ENCODE measurements around the gene C2CD4D.

The C2CD4D gene

DNA sequence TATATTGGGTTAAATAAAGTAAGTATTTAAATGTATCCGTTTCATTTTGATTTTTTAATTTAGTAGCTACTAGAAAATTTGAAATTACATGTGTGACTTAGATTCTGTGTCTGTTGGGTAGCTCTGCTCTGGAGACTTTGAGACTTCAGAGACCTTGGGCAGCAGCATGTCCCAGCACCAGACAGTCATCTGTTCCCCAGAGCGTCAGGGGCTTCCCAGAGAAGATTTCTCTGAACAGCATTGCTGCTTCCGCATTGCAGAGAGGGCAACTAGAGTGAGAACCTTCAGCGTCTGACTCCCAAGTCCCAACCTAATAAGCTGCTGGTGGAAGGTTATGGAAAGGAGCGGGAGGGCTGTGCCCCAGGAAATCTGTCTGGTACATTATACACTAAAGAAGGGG, 41.0 kb downstream of the C2CD4D start:
- Histone ChIP-seq H3K36me3 (ENCODE audit: low read length) (no peaks in the 10 kb centered on the region), H3K9me2 (replicated peaks; ENCODE audit: insufficient read depth, low read length) (no peaks in the 10 kb centered on the region), H4K20me1 (ENCODE audit: low read depth, low read length) (no peaks in the 10 kb centered on the region), H3K4me2 (ENCODE audit: low read depth, low read length, poor library complexity, severe bottlenecking) (no peak overlapping the region), H3K9ac (ENCODE audit: low read length) (no peak overlapping the region), H3K9me3 (ENCODE audit: insufficient read depth, low read length) (no peaks in the 10 kb centered on the region), H3K27ac (ENCODE audit: low read depth, low read length) (no peak overlapping the region), H3F3A (ENCODE audit: insufficient read depth) (no peaks in the 10 kb centered on the region), H3K79me2 (ENCODE audit: insufficient read depth, low read length) (no peaks in the 10 kb centered on the region), H3K4me3 (ENCODE audit: insufficient read depth, low read length, poor library complexity, severe bottlenecking) (no peak overlapping the region), H2AFZ (ENCODE audit: low read depth, low read length, severe bottlenecking) (no peak overlapping the region), H3K27me3 (ENCODE audit: low read length) (no peaks in the 10 kb centered on the region)
- TF ChIP-seq EZH2phosphoT487 (conservative IDR thresholded peaks at IDR 0.05; ENCODE audit: low read length), result no peak

- H3K27me3 ChIP-seq (ENCODE audit: low read length), result no peaks in the 10 kb centered on the region
- no peaks in the 10 kb centered on the region for H4K20me1 ChIP-seq (ENCODE audit: low read depth, low read length)
- no peak overlapping the region for H3K27ac ChIP-seq (ENCODE audit: low read depth, low read length)
- peak overlapping the region; percentile 59 for H3K4me2 ChIP-seq (ENCODE audit: low read depth, low read length, poor library complexity, severe bottlenecking)
- TF ChIP-seq EZH2phosphoT487 (conservative IDR thresholded peaks at IDR 0.05; ENCODE audit: low read length), result no peak
- TF ChIP-seq, protein P1, sequence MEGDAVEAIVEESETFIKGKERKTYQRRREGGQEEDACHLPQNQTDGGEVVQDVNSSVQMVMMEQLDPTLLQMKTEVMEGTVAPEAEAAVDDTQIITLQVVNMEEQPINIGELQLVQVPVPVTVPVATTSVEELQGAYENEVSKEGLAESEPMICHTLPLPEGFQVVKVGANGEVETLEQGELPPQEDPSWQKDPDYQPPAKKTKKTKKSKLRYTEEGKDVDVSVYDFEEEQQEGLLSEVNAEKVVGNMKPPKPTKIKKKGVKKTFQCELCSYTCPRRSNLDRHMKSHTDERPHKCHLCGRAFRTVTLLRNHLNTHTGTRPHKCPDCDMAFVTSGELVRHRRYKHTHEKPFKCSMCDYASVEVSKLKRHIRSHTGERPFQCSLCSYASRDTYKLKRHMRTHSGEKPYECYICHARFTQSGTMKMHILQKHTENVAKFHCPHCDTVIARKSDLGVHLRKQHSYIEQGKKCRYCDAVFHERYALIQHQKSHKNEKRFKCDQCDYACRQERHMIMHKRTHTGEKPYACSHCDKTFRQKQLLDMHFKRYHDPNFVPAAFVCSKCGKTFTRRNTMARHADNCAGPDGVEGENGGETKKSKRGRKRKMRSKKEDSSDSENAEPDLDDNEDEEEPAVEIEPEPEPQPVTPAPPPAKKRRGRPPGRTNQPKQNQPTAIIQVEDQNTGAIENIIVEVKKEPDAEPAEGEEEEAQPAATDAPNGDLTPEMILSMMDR (IDR thresholded peaks at IDR 0.05; ENCODE audit: insufficient read depth, low read length, poor library complexity, severe bottlenecking), result no peak
- peak overlapping the region; percentile 83 for H2AFZ ChIP-seq (ENCODE audit: low read depth, low read length, severe bottlenecking)
- no peaks in the 10 kb centered on the region for H3K9me3 ChIP-seq (ENCODE audit: insufficient read depth, low read length)
- peak overlapping the region; percentile 55 for H3K9ac ChIP-seq (ENCODE audit: low read length)
- H3K4me3 ChIP-seq (ENCODE audit: insufficient read depth, low read length, poor library complexity, severe bottlenecking), result peak overlapping the region; percentile 62
- no peaks in the 10 kb centered on the region for H3K79me2 ChIP-seq (ENCODE audit: insufficient read depth, low read length)
- peaks cover 8% of the 10 kb centered on the region; the same call in 1 of the 2 replicates for H3F3A ChIP-seq (ENCODE audit: insufficient read depth)
- H3K36me3 ChIP-seq (ENCODE audit: low read length), result no peaks in the 10 kb centered on the region
- no peaks in the 10 kb centered on the region for H3K9me2 ChIP-seq (replicated peaks; ENCODE audit: insufficient read depth, low read length)
Observed at GRCh38 chr1:151790940-151791651, 48.5 kb downstream of the C2CD4D start.

- peak within 1 kb of the TSS; percentile 95 for H2AFZ ChIP-seq (ENCODE audit: low read depth, low read length, severe bottlenecking)
Observed at GRCh38 chr1:151790071-151790939, 49.3 kb downstream of the C2CD4D start, which contains the start of gene TDRKH. TSS of gene TDRKH (minus strand) at chr1:151790500. CDS start at chr1:151783022, 7,478 bp downstream.

More at GRCh38 chr1:151790071-151790939, 49.3 kb downstream of the C2CD4D start, which contains the start of gene TDRKH:
- Histone ChIP-seq H3F3A (ENCODE audit: insufficient read depth) (peaks cover 8% of the 10 kb centered on the region; the same call in 1 of the 2 replicates), H3K9ac (ENCODE audit: low read length) (peak within 1 kb of the TSS; percentile 67), H3K9me2 (replicated peaks; ENCODE audit: insufficient read depth, low read length) (no peaks in the 10 kb centered on the region), H3K27me3 (ENCODE audit: low read length) (no peaks in the 10 kb centered on the region), H4K20me1 (ENCODE audit: low read depth, low read length) (no peaks in the 10 kb centered on the region), H3K79me2 (ENCODE audit: insufficient read depth, low read length) (no peaks in the 10 kb centered on the region), H3K27ac (ENCODE audit: low read depth, low read length) (no peak within 1 kb of the TSS), H3K4me2 (ENCODE audit: low read depth, low read length, poor library complexity, severe bottlenecking) (peak within 1 kb of the TSS; percentile 81), H3K4me3 (ENCODE audit: insufficient read depth, low read length, poor library complexity, severe bottlenecking) (peak within 1 kb of the TSS; percentile 74), H3K9me3 (ENCODE audit: insufficient read depth, low read length) (no peaks in the 10 kb centered on the region), H3K36me3 (ENCODE audit: low read length) (no peaks in the 10 kb centered on the region)
- TF ChIP-seq, protein P1 (IDR thresholded peaks at IDR 0.05; ENCODE audit: insufficient read depth, low read length, poor library complexity, severe bottlenecking), result peak; percentile 23
- no peak for TF ChIP-seq EZH2phosphoT487 (conservative IDR thresholded peaks at IDR 0.05; ENCODE audit: low read length)

Data from SU-DHL-6 (cell line).